22Rv1 (cell line): ENCODE measurements around the gene SCYL3.

Source experiments
- ZFX ChIP-seq: fragments of 450-650 bp; IDR thresholded peaks from 2 replicates; pipeline ENCODE4 v1.6.1; 2017; ENCODE audit warnings: antibody characterized with exemption, borderline replicate concordance
- TF ChIP-seq, protein P1 (sequence below): fragments of 450-650 bp; IDR thresholded peaks from 2 replicates; pipeline ENCODE4 v1.5.1; 2017; ENCODE audit warnings: mild to moderate bottlenecking

DNA sequence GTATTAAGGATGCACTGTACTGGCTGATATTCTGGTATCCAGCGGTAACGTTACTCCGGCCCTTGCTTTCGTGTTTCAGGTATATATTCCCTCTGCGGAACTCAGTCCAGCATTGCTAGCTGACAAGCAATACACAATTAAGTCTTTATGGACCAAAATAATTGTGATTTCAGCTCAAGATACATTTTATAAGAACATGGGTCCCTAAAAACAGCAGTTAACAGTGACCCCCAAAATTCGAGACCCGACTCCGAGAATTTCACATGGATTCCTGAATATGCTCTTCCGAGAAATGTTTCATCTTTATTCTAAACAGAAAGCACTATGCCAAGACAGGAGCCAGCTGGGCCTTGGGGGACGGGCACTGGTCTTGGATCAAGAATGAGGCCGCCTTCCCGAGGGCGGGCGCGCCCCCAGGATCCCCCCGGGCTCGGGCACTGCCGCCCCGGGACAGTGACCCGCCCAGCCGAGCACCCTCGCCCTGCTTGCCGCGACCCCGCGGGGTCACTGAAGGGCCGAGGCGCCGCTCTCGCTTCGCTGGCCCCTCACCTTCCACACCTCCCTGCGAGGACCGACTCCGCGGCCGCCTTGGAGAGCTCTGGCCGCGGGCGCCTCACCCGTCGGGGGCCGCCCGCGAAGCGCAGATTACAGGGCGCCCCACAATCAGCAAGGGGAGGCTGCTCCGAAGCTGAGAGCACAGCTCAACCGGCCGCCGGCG lies 610 bp downstream of the SCYL3 start:
- TF ChIP-seq, protein P1, sequence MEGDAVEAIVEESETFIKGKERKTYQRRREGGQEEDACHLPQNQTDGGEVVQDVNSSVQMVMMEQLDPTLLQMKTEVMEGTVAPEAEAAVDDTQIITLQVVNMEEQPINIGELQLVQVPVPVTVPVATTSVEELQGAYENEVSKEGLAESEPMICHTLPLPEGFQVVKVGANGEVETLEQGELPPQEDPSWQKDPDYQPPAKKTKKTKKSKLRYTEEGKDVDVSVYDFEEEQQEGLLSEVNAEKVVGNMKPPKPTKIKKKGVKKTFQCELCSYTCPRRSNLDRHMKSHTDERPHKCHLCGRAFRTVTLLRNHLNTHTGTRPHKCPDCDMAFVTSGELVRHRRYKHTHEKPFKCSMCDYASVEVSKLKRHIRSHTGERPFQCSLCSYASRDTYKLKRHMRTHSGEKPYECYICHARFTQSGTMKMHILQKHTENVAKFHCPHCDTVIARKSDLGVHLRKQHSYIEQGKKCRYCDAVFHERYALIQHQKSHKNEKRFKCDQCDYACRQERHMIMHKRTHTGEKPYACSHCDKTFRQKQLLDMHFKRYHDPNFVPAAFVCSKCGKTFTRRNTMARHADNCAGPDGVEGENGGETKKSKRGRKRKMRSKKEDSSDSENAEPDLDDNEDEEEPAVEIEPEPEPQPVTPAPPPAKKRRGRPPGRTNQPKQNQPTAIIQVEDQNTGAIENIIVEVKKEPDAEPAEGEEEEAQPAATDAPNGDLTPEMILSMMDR = no peak
- no peak for TF ChIP-seq ZFX
